DND-41 (cell line): ENCODE measurements around the gene PLOD2.

Source experiments
- ATAC-seq: fragments of 200-7000 bp; cut with Tn5 transposase; 3 replicates; pipeline ENCODE4 v1.9.1; 2021; ENCODE audit warnings: low read depth; ENCODE audit not compliant: insufficient read depth
- DNase-seq: peaks from one replicate; pipeline ENCODE4 v3.0.0-alpha.2; 2020
- H2AFZ ChIP-seq: 2 replicates; pipeline ENCODE4 v1.6.0; 2012; ENCODE audit warnings: low read depth, low read length
- H3K27ac ChIP-seq: 2 replicates; pipeline ENCODE4 v1.5.1; 2012; ENCODE audit warnings: low read length, inconsistent platforms
- H3K27me3 ChIP-seq: fragments of 200-600 bp; sonication (generic); 2 replicates; pipeline ENCODE4 v1.6.0; 2012; ENCODE audit warnings: low read length, mild to moderate bottlenecking, inconsistent platforms; ENCODE audit not compliant: insufficient read depth, poor library complexity
- H3K36me3 ChIP-seq: 2 replicates; pipeline ENCODE4 v1.5.1; 2012; ENCODE audit warnings: low read length, inconsistent platforms; ENCODE audit not compliant: insufficient read depth
- H3K4me1 ChIP-seq: 2 replicates; pipeline ENCODE4 v1.5.1; 2012; ENCODE audit warnings: mild to moderate bottlenecking, low read length; ENCODE audit not compliant: insufficient read depth
- H3K4me2 ChIP-seq: 2 replicates; pipeline ENCODE4 v1.6.0; 2012; ENCODE audit warnings: mild to moderate bottlenecking, moderate library complexity, low read length, inconsistent platforms; ENCODE audit not compliant: insufficient read depth
- H3K4me3 ChIP-seq, 2 experiments: fragments of 200-600 bp in 1 of 2; shearing (Covaris generic) in 1 of 2; 2 replicates each; pipeline ENCODE4 v1.5.1; 2012 to 2016; ENCODE audit warnings: inconsistent platforms in 2 of 2, low read length in 2 of 2, mild to moderate bottlenecking in 2 of 2, low read depth in 1 of 2, moderate library complexity in 1 of 2
- H3K79me2 ChIP-seq: 2 replicates; pipeline ENCODE4 v1.6.0; 2012; ENCODE audit warnings: low read length, inconsistent platforms; ENCODE audit not compliant: insufficient read depth
- H3K9ac ChIP-seq: 2 replicates; pipeline ENCODE4 v1.6.0; 2012; ENCODE audit warnings: low read depth, mild to moderate bottlenecking, inconsistent platforms, low read length, moderate library complexity
- H3K9me3 ChIP-seq: 2 replicates; pipeline ENCODE4 v1.5.1; 2012; ENCODE audit warnings: low read length, moderate library complexity, mild to moderate bottlenecking, inconsistent platforms; ENCODE audit not compliant: insufficient read depth, severe bottlenecking
- H4K20me1 ChIP-seq: 2 replicates; pipeline ENCODE4 v1.6.0; 2012; ENCODE audit warnings: low read length; ENCODE audit not compliant: insufficient read depth
- EZH2 ChIP-seq: IDR thresholded peaks from 3 replicates; pipeline ENCODE4 v1.6.1; 2012; ENCODE audit warnings: borderline replicate concordance, low read depth, mild to moderate bottlenecking, moderate library complexity, low read length, inconsistent platforms; ENCODE audit not compliant: severe bottlenecking
- TF ChIP-seq, protein P1 (sequence below): IDR thresholded peaks from 2 replicates; pipeline ENCODE4 v1.5.1; 2012; ENCODE audit warnings: borderline replicate concordance, low read length, moderate library complexity, mild to moderate bottlenecking; ENCODE audit not compliant: poor library complexity, severe bottlenecking; ENCODE audit errors: extremely low read depth

Gene PLOD2

GRCh38 chr3:146071632-146072031 lies 89.4 kb downstream of the PLOD2 start:
- Histone ChIP-seq H3K79me2 (no peaks in the 10 kb centered on the region), H3K27me3 (no peaks in the 10 kb centered on the region), H3K9ac (no peak overlapping the region), H3K36me3 (no peaks in the 10 kb centered on the region), H2AFZ (no peak overlapping the region), H3K9me3 (no peaks in the 10 kb centered on the region), H4K20me1 (no peaks in the 10 kb centered on the region), H3K4me3 (no peak overlapping the region), H3K27ac (no peak overlapping the region), H3K4me1 (no peaks in the 10 kb centered on the region), H3K4me2 (no peak overlapping the region)
- TF ChIP-seq, protein P1, sequence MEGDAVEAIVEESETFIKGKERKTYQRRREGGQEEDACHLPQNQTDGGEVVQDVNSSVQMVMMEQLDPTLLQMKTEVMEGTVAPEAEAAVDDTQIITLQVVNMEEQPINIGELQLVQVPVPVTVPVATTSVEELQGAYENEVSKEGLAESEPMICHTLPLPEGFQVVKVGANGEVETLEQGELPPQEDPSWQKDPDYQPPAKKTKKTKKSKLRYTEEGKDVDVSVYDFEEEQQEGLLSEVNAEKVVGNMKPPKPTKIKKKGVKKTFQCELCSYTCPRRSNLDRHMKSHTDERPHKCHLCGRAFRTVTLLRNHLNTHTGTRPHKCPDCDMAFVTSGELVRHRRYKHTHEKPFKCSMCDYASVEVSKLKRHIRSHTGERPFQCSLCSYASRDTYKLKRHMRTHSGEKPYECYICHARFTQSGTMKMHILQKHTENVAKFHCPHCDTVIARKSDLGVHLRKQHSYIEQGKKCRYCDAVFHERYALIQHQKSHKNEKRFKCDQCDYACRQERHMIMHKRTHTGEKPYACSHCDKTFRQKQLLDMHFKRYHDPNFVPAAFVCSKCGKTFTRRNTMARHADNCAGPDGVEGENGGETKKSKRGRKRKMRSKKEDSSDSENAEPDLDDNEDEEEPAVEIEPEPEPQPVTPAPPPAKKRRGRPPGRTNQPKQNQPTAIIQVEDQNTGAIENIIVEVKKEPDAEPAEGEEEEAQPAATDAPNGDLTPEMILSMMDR: no peak
- no peak for TF ChIP-seq EZH2
- DNase-seq (no peak), ATAC-seq (no peak)

DNA sequence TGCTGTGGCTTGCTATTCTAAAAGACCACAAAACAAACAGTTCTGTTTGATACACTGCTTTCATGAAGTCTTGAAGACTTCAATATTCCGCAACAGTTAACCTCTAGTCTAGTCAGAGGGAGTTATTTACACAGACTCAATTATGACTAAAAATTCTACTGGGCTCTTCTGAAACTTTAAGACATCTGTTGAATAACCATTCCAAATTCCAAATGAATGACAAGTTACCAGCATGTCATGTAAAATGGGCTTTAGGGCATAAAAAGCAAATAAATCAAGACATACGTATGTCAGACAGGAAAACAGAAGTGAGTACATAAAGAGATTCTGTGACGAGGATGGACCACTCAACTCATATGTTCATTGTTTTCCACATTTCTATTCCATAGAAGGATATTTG lies 93.9 kb downstream of the PLOD2 start:
- Histone ChIP-seq H3K27ac (no peak overlapping the region), H3K9me3 (no peaks in the 10 kb centered on the region), H3K9ac (no peak overlapping the region), H3K79me2 (no peaks in the 10 kb centered on the region), H2AFZ (no peak overlapping the region), H3K36me3 (no peaks in the 10 kb centered on the region), H3K4me1 (no peaks in the 10 kb centered on the region), H3K4me3 (no peak overlapping the region), H4K20me1 (no peaks in the 10 kb centered on the region), H3K27me3 (no peaks in the 10 kb centered on the region), H3K4me2 (no peak overlapping the region)
- DNase-seq: no peak
- TF ChIP-seq, protein P1: no peak
- no peak for TF ChIP-seq EZH2
- ATAC-seq: no peak

DNA sequence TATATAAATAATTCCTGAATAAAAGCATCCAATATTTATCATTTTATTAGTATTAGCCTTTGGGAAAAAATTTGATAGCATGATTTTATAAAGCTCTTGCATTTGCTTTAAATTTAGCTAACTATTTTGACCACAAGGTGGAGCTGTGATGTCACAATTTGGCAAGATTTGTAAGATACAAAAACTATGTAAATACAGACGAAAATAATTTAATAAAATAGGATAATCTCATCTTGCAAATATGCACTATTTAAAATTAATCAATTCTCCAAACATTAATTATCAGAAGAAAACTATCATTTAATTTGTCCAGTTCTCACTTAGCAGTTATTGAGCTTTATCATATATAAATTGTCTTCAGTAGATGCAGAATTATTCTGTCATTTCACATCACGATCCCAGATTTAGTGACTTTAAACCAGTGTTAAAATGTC lies 95.4 kb downstream of the PLOD2 start:
- H3K36me3 ChIP-seq: no peaks in the 10 kb centered on the region
- no peaks in the 10 kb centered on the region for H3K27me3 ChIP-seq
- H3K4me2 ChIP-seq: no peak overlapping the region
- ATAC-seq (no peak), DNase-seq (peak; percentile 7)
- no peak overlapping the region for H2AFZ ChIP-seq
- no peaks in the 10 kb centered on the region for H3K79me2 ChIP-seq
- no peaks in the 10 kb centered on the region for H3K4me1 ChIP-seq
- TF ChIP-seq, protein P1: peak; percentile 74
- no peak for TF ChIP-seq EZH2
- no peak overlapping the region for H3K4me3 ChIP-seq
- no peaks in the 10 kb centered on the region for H3K9me3 ChIP-seq
- no peak overlapping the region for H3K9ac ChIP-seq
- H4K20me1 ChIP-seq: no peaks in the 10 kb centered on the region
- H3K27ac ChIP-seq: no peak overlapping the region

- no peak overlapping the region for H3K4me2 ChIP-seq
- DNase-seq (no peak), ATAC-seq (no peak)
- no peak overlapping the region for H3K27ac ChIP-seq
- H3K9me3 ChIP-seq: no peaks in the 10 kb centered on the region
- H3K4me1 ChIP-seq: no peaks in the 10 kb centered on the region
- no peaks in the 10 kb centered on the region for H3K36me3 ChIP-seq
- H3K27me3 ChIP-seq: no peaks in the 10 kb centered on the region
- H3K9ac ChIP-seq: no peak overlapping the region
- no peaks in the 10 kb centered on the region for H4K20me1 ChIP-seq
- no peak overlapping the region for H3K4me3 ChIP-seq
- H2AFZ ChIP-seq: no peak overlapping the region
- H3K79me2 ChIP-seq: no peaks in the 10 kb centered on the region
- TF ChIP-seq EZH2: no peak
- TF ChIP-seq, protein P1: no peak
These were observed 102.7 kb downstream of the PLOD2 start for GRCh38 chr3:146058241-146058640.
